K562 (cell line): ENCODE measurements around the gene SMIM35. TPM values are rescaled to one million over a fixed set of nuclear protein-coding genes. Genes with fewer than 3 reads are reported as not detected.

Experiments used
- ATAC-seq: fragments of 200-7000 bp; cut with Tn5 transposase; 3 replicates; pipeline ENCODE4 v1.9.1; 2020; ENCODE audit warnings: moderate library complexity
- BruUV-seq: library from RNA; stranded (reverse); fragments of 400-500 nt; replicated peaks from 2 replicates; lab custom pipeline; 2021; lab: Mats Ljungman, UMichigan
- CTCF ChIA-PET: fragments of 300-600 bp; formaldehyde crosslinking; extraction: SDS; loops from one replicate; lab custom pipeline; 2021; ENCODE audit warnings: low intra/inter-chr PET ratio; lab: Yijun Ruan, JAX
- POLR2A ChIA-PET: fragments of 300-600, 350-650 bp; sonication (Branson Sonifier 250); formaldehyde crosslinking; extraction: SDS; loops from one replicate; lab custom pipeline; 2021; ENCODE audit warnings: antibody characterized with exemption, inconsistent platforms; lab: Yijun Ruan, JAX
- DNase-seq, 4 experiments: peaks; one replicate each; pipeline versions ENCODE4 v3.0.0 to v3.0.0-alpha.2; 2011 to 2018; ENCODE audit warnings: low spot score in 3 of 4, mixed read lengths in 3 of 4; ENCODE audit errors: extremely low read depth in 1 of 4
- FAIRE-seq: peaks from 2 replicates; lab custom pipeline; 2011; peaks lifted over from hg19 to GRCh38; lab: Jason Lieb, UNC
- H2AFZ ChIP-seq: 2 replicates; pipeline ENCODE4 v1.6.0; 2011; ENCODE audit warnings: low read depth, low read length, control low read depth, inconsistent platforms
- H3K27ac ChIP-seq: fragments of 200-600 bp; 3 replicates; pipeline ENCODE4 v1.8.0; 2011; ENCODE audit warnings: low read depth, mild to moderate bottlenecking, control low read depth, inconsistent platforms, low read length, moderate library complexity, mixed read lengths; ENCODE audit errors: extremely low read depth
- H3K27me3 ChIP-seq, 2 experiments: fragments of 300-600 bp in 1 of 2; 2 replicates in 1 of 2; 3 replicates in 1 of 2; pipeline versions ENCODE4 v1.6.0 to v1.8.0; 2011; ENCODE audit warnings: inconsistent platforms in 2 of 2, low read length in 2 of 2, mild to moderate bottlenecking in 1 of 2, mixed read lengths in 1 of 2, moderate library complexity in 1 of 2; ENCODE audit not compliant: control insufficient read depth in 2 of 2, insufficient read depth in 2 of 2
- H3K36me3 ChIP-seq: fragments of 300-600 bp; 3 replicates; pipeline ENCODE4 v1.8.0; 2011; ENCODE audit warnings: mild to moderate bottlenecking, low read length, inconsistent platforms; ENCODE audit not compliant: control insufficient read depth, insufficient read depth
- H3K4me1 ChIP-seq, 2 experiments: fragments of 200-600 bp in 1 of 2; replicated peaks in 1 of 2; 2 replicates in 1 of 2; 3 replicates in 1 of 2; pipeline versions ENCODE4 v1.5.1 to v1.8.0; 2011; ENCODE audit warnings: inconsistent platforms in 2 of 2, low read length in 2 of 2, mild to moderate bottlenecking in 1 of 2, mixed read lengths in 1 of 2, moderate library complexity in 1 of 2; ENCODE audit not compliant: control insufficient read depth in 2 of 2, insufficient read depth in 2 of 2
- H3K4me2 ChIP-seq: 2 replicates; pipeline ENCODE4 v1.6.1; 2011; ENCODE audit warnings: low read length, control low read depth, inconsistent platforms, mixed read lengths; ENCODE audit not compliant: insufficient read depth
- H3K4me3 ChIP-seq: fragments of 200-600 bp; sonication (generic), shearing (Covaris generic); 2 replicates; pipeline ENCODE4 v1.5.1; 2016; ENCODE audit warnings: control low read depth, inconsistent platforms
- H3K79me2 ChIP-seq: fragments of 200-600 bp; 3 replicates; pipeline ENCODE4 v1.8.0; 2011; ENCODE audit warnings: low read length, inconsistent platforms; ENCODE audit not compliant: control insufficient read depth, insufficient read depth
- H3K9ac ChIP-seq, 2 experiments: 2 replicates each; pipeline versions ENCODE4 v1.6.0 to v1.6.1; 2011; ENCODE audit warnings: low read depth in 2 of 2, low read length in 2 of 2, control low read depth in 1 of 2, inconsistent platforms in 1 of 2, mild to moderate bottlenecking in 1 of 2, mixed read lengths in 1 of 2; ENCODE audit not compliant: insufficient read depth in 1 of 2
- H3K9me1 ChIP-seq: one replicate; pipeline ENCODE4 v1.6.0; 2011; ENCODE audit warnings: inconsistent platforms, mild to moderate bottlenecking, low read length, moderate library complexity; ENCODE audit not compliant: control insufficient read depth, insufficient read depth
- H3K9me3 ChIP-seq: replicated peaks from 2 replicates; pipeline ENCODE4 v1.5.1; 2011; ENCODE audit warnings: low read depth, low read length, inconsistent platforms; ENCODE audit not compliant: control insufficient read depth, insufficient read depth
- H4K20me1 ChIP-seq: replicated peaks from 2 replicates; pipeline ENCODE4 v1.6.1; 2011; ENCODE audit warnings: low read length, inconsistent platforms, mixed read lengths; ENCODE audit not compliant: control insufficient read depth, insufficient read depth
- ARID4B ChIP-seq: sonication (generic); formaldehyde crosslinking; IDR thresholded peaks from 2 replicates; pipeline ENCODE4 v1.8.0; 2022; ENCODE audit warnings: mild to moderate bottlenecking, missing genetic modification reagents
- CBX1 ChIP-seq: sonication (generic); IDR thresholded peaks from 2 replicates; pipeline ENCODE4 v1.6.1; 2016; ENCODE audit warnings: antibody characterized with exemption, low read depth, mild to moderate bottlenecking
- CBX2 ChIP-seq: fragments of 200-600 bp; sonication (generic); IDR thresholded peaks from one replicate; pipeline ENCODE4 v1.6.1; 2012; ENCODE audit warnings: mild to moderate bottlenecking, low read length, inconsistent platforms; ENCODE audit not compliant: insufficient read depth, poor library complexity, severe bottlenecking
- CEBPB ChIP-seq: fragments of 450-650 bp; IDR thresholded peaks from 2 replicates; pipeline ENCODE4 v1.6.1; 2016; ENCODE audit warnings: missing genetic modification characterization, missing compliant biosample characterization
- FOXK2 ChIP-seq, 2 experiments: fragments of 450-650 bp; IDR thresholded peaks in 1 of 2; conservative IDR thresholded peaks in 1 of 2; 2 replicates each; pipeline ENCODE4 v1.6.1; 2016; ENCODE audit warnings: low read depth in 2 of 2, mild to moderate bottlenecking in 1 of 2
- PURB ChIP-seq: sonication (generic); formaldehyde crosslinking; IDR thresholded peaks from 2 replicates; pipeline ENCODE4 v1.9.0; 2021; ENCODE audit warnings: low read depth, mild to moderate bottlenecking, missing genetic modification reagents
- RBM39 ChIP-seq: fragments of 200-400 bp; formaldehyde crosslinking; optimal IDR thresholded peaks from 2 replicates; pipeline ENCODE3; 2018; ENCODE audit warnings: low read depth, low read length
- YY1 ChIP-seq, 3 experiments: IDR thresholded peaks; 2 replicates each; pipeline ENCODE4 v1.6.1; 2011; ENCODE audit warnings: low read length in 2 of 3, mild to moderate bottlenecking in 2 of 3, moderate library complexity in 2 of 3, borderline replicate concordance in 1 of 3, control low read depth in 1 of 3, low read depth in 1 of 3; ENCODE audit not compliant: insufficient read depth in 3 of 3, insufficient replicate concordance in 2 of 3, control insufficient read depth in 1 of 3, insufficient read length in 1 of 3; ENCODE audit errors: extremely low read depth in 1 of 3
- ZNF778 ChIP-seq: fragments of 450-650 bp; formaldehyde crosslinking; IDR thresholded peaks from 2 replicates; pipeline ENCODE4 v1.4.0; 2020; ENCODE audit warnings: mild to moderate bottlenecking, moderate library complexity
- WGBS: fragments of 100-300 bp; shearing (Covaris generic); methylation state at CpG from one replicate; pipeline ENCODE4 v1.1.6; 2016; ENCODE audit warnings: low coverage, mixed read lengths; ENCODE audit not compliant: insufficient coverage; ENCODE audit errors: missing lambda C conversion rate; 5-methylcytosine and 5-hydroxymethylcytosine counted together
- in situ Hi-C: fragments of 300-500 bp; cut with MboI; formaldehyde crosslinking; loops from 4 replicates; pipeline ENCODE4 v1.15.0; 2018; ENCODE audit warnings: inconsistent platforms, mixed read lengths
- intact Hi-C: fragments of 100-400 bp; cut with micrococcal nuclease; formaldehyde crosslinking; loops from 2 replicates; pipeline ENCODE4 v1.14.2; 2022
- polyA plus RNA-seq, 8 experiments: library from polyadenylated mRNA; depleted of rRNA in 4 of 8; stranded (reverse) in 5 of 8; unstranded in 3 of 8; fragments of >200 nt; fragmentation: Nextera tagmentation in 2 of 8; fragmentation: Illumina TruSeq in 1 of 8; extraction: Ambion mirVana in 2 of 8; extraction: Trizol in 1 of 8; gene quantifications; 2 replicates each; pipeline versions ENCODE4 v1.2.1 to v1.2.3, GENCODE V29; 2011 to 2014; ENCODE audit warnings: inconsistent platforms in 1 of 8, missing spikeins in 1 of 8
- total RNA-seq, 7 experiments: library from RNA; depleted of rRNA in 6 of 7; stranded (reverse); fragments of >200 nt in 6 of 7; fragmentation: Illumina TruSeq in 2 of 7; extraction: Trizol in 2 of 7; gene quantifications; 2 replicates each; pipeline versions ENCODE4 v1.2.1 to v1.2.3, GENCODE V29; 2011 to 2021; ENCODE audit warnings: low replicate concordance in 1 of 7
- TF ChIP-seq, protein P1 (sequence below), 2 experiments: fragments of 450-650 bp; IDR thresholded peaks; 2 replicates each; pipeline ENCODE4 v1.6.1; 2016

The SMIM35 gene
- total and polyA plus RNA-seq, 9 of the 15 experiments (the other 6 are each of a cell fraction or from before 2014, with no cell fraction given): 0.03 TPM; not detected in 7

- intact Hi-C loops: no loop called here
- Histone ChIP-seq H3K9me1 (no peaks in the 10 kb centered on the region), H3K9me3 (no peaks in the 10 kb centered on the region), H3K27me3 (peaks cover 17 to 44% of the 10 kb centered on the region in 2 experiments; a peak in 4 of 5 replicates), H4K20me1 (no peaks in the 10 kb centered on the region), H3K4me2 (no peak overlapping the region), H3K36me3 (no peaks in the 10 kb centered on the region), H3K79me2 (no peaks in the 10 kb centered on the region), H3K27ac (no peak overlapping the region)
- FAIRE-seq: no peak
- DNase-seq: no peak
- CTCF ChIA-PET: no interaction called here
- 18% methylated on average over 8 of the region's 8 CpGs for WGBS
- BruUV-seq: no TSS peak
- TF ChIP-seq FOXK2 (conservative IDR thresholded peaks at IDR 0.05 in 1 of 2, IDR thresholded peaks at IDR 0.05 in 1 of 2; ENCODE audit: low read depth in 2 of 2) (no peak), RBM39 (no peak), ZNF778 (no peak), ARID4B (CRISPR knock-in tag) (no peak), PURB (no peak), YY1 (IDR thresholded peaks at IDR 0.05; ENCODE audit: borderline replicate concordance in 1 of 3, control insufficient read depth in 1 of 3, extremely low read depth in 1 of 3, insufficient read depth in 3 of 3, insufficient read length in 1 of 3, insufficient replicate concordance in 2 of 3, low read depth in 1 of 3, low read length in 2 of 3) (no peak), CEBPB (tag) (no peak), CBX2 (no peak), CBX1 (no peak)
- TF ChIP-seq, protein P1, sequence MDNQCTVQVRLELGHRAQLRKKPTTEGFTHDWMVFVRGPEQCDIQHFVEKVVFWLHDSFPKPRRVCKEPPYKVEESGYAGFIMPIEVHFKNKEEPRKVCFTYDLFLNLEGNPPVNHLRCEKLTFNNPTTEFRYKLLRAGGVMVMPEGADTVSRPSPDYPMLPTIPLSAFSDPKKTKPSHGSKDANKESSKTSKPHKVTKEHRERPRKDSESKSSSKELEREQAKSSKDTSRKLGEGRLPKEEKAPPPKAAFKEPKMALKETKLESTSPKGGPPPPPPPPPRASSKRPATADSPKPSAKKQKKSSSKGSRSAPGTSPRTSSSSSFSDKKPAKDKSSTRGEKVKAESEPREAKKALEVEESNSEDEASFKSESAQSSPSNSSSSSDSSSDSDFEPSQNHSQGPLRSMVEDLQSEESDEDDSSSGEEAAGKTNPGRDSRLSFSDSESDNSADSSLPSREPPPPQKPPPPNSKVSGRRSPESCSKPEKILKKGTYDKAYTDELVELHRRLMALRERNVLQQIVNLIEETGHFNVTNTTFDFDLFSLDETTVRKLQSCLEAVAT (IDR thresholded peaks at IDR 0.05): no peak
- TF ChIP-seq, all 486 proteins: peak for 0
- Histone ChIP-seq H3K9ac (no peak overlapping the region), H3K4me1 (peaks cover 20 to 34% of the 10 kb centered on the region in 2 experiments), H2AFZ (no peak overlapping the region), H3K4me3 (no peak overlapping the region)
- in situ Hi-C loops: loop anchor here (5.0 to 10.0 kb wide), 2 partner anchors 110 to 632 kb away; no protein-coding TSS in a partner anchor
- no peak for ATAC-seq
- POLR2A ChIA-PET: no interaction called here
Measured at GRCh38 chr11:118056806-118057205, 30.0 kb downstream of the SMIM35 start.
